Activated CD4-positive, alpha-beta T cell treated with anti-CD3 and anti-CD28 coated beads, Interleukin-2, amount 50 U/mL, for 24 hours (primary cell): ENCODE results near the gene ABHD17C.

Source experiments
- DNase-seq, 2 donors: peaks; one replicate each; pipeline ENCODE4 v3.0.0-alpha.2; 2020; ENCODE audit warnings: low read depth in 1 of 2, low spot score in 1 of 2

The ABHD17C gene

GRCh38 chr15:80727596-80727995 is 32.5 kb downstream of the ABHD17C start:
- DNase-seq: no peak

GRCh38 chr15:80730387-80730786 is 35.3 kb downstream of the ABHD17C start:
- DNase-seq: no peak

GRCh38 chr15:80730926-80731325 is 35.8 kb downstream of the ABHD17C start:
- DNase-seq: no peak

- no peak for DNase-seq
Observed at GRCh38 chr15:80732167-80732566, 37.1 kb downstream of the ABHD17C start.

GRCh38 chr15:80732818-80733217 is 37.7 kb downstream of the ABHD17C start:
- no peak for DNase-seq

GRCh38 chr15:80733460-80733859 is 38.4 kb downstream of the ABHD17C start:
- DNase-seq: no peak

- DNase-seq: no peak
Observed at GRCh38 chr15:80735344-80735743, 40.2 kb downstream of the ABHD17C start.

GRCh38 chr15:80736560-80736959 is 41.5 kb downstream of the ABHD17C start:
- DNase-seq: no peak

- DNase-seq: no peak
Observed at GRCh38 chr15:80739919-80740318, 44.8 kb downstream of the ABHD17C start.

- DNase-seq: no peak
Observed at GRCh38 chr15:80742081-80742480, 47.0 kb downstream of the ABHD17C start.

GRCh38 chr15:80743189-80743833 is 48.2 kb downstream of the ABHD17C start:
- DNase-seq: no peak

GRCh38 chr15:80744415-80744814 is 49.3 kb downstream of the ABHD17C start:
- DNase-seq: no peak

GRCh38 chr15:80744826-80745225 is 49.7 kb downstream of the ABHD17C start:
- no peak for DNase-seq

GRCh38 chr15:80745888-80746287 is 50.8 kb downstream of the ABHD17C start:
- DNase-seq: no peak

GRCh38 chr15:80747317-80748053 is 52.4 kb downstream of the ABHD17C start:
- DNase-seq: no peak

- DNase-seq: no peak
Observed at GRCh38 chr15:80749589-80749988, 54.5 kb downstream of the ABHD17C start.

GRCh38 chr15:80750575-80750974 is 55.5 kb downstream of the ABHD17C start:
- no peak for DNase-seq

- DNase-seq: no peak
Observed at GRCh38 chr15:80752204-80752603, 57.1 kb downstream of the ABHD17C start.

- DNase-seq: no peak
Observed at GRCh38 chr15:80753161-80753560, 58.1 kb downstream of the ABHD17C start.

- no peak for DNase-seq
Observed at GRCh38 chr15:80754014-80754413, 58.9 kb downstream of the ABHD17C start.

- no peak for DNase-seq
Observed at GRCh38 chr15:80755885-80756284, 60.8 kb downstream of the ABHD17C start.

GRCh38 chr15:80758130-80758745 is 63.1 kb downstream of the ABHD17C start:
- DNase-seq: no peak
